GM23338 (cell line): ENCODE results near the gene ZNF74. TPM values are rescaled to one million over a fixed set of nuclear protein-coding genes. Genes with fewer than 3 reads are reported as not detected.
"Not testable (repeated sequence)": the region's sequence is repeated elsewhere in the genome, so short reads cannot be mapped to it uniquely, and the experiment has no call there.

Source experiments
- ATAC-seq: fragments of 200-7000 bp; cut with Tn5 transposase; 3 replicates; pipeline ENCODE4 v1.9.1; 2020
- DNase-seq: peaks from one replicate; pipeline ENCODE4 v3.0.0-alpha.2; 2015; ENCODE audit warnings: low spot score
- H2AFZ ChIP-seq: fragments of 200-600 bp; sonication (generic); 2 replicates; pipeline ENCODE4 v1.8.0; 2016; ENCODE audit warnings: antibody characterized with exemption, mild to moderate bottlenecking, moderate library complexity
- H3F3A ChIP-seq: fragments of 200-600 bp; sonication (generic); replicated peaks from 2 replicates; pipeline ENCODE4 v1.8.0; 2017; ENCODE audit warnings: antibody characterized with exemption, mixed run types, low read depth
- H3K27ac ChIP-seq: fragments of 200-600 bp; sonication (generic); 2 replicates; pipeline ENCODE4 v1.6.1; 2016; ENCODE audit warnings: low read depth
- H3K27me3 ChIP-seq: fragments of 200-600 bp; sonication (generic); 2 replicates; pipeline ENCODE4 v1.8.0; 2016; ENCODE audit warnings: mild to moderate bottlenecking, mixed run types, moderate library complexity; ENCODE audit not compliant: insufficient read depth
- H3K36me3 ChIP-seq: fragments of 200-600 bp; sonication (generic); 2 replicates; pipeline ENCODE4 v1.8.0; 2016; ENCODE audit warnings: mild to moderate bottlenecking; ENCODE audit not compliant: insufficient read depth
- H3K4me1 ChIP-seq: fragments of 200-600 bp; sonication (generic); 2 replicates; pipeline ENCODE4 v1.8.0; 2016; ENCODE audit warnings: mild to moderate bottlenecking, moderate library complexity; ENCODE audit not compliant: insufficient read depth
- H3K4me2 ChIP-seq: fragments of 200-600 bp; sonication (generic); 2 replicates; pipeline ENCODE4 v1.7.1; 2017; ENCODE audit warnings: mixed run types
- H3K4me3 ChIP-seq: fragments of 200-600 bp; sonication (generic); 2 replicates; pipeline ENCODE4 v1.6.1; 2016; ENCODE audit warnings: mixed run types
- H3K79me2 ChIP-seq: fragments of 200-600 bp; sonication (generic); replicated peaks from 2 replicates; pipeline ENCODE4 v1.8.0; 2017; ENCODE audit warnings: mild to moderate bottlenecking; ENCODE audit not compliant: insufficient read depth
- H3K9me2 ChIP-seq: fragments of 200-600 bp; sonication (generic); 2 replicates; pipeline ENCODE4 v1.8.0; 2017; ENCODE audit not compliant: insufficient read depth
- H4K20me1 ChIP-seq: fragments of 200-600 bp; sonication (generic); replicated peaks from 2 replicates; pipeline ENCODE4 v1.8.0; 2017; ENCODE audit warnings: mild to moderate bottlenecking; ENCODE audit not compliant: insufficient read depth
- H3K27ac Mint-ChIP-seq: 2 replicates; pipeline ENCODE4 v1.8.0; 2020; ENCODE audit warnings: inconsistent platforms, mild to moderate bottlenecking, moderate library complexity, mixed read lengths
- H3K27me3 Mint-ChIP-seq: 3 replicates; pipeline ENCODE4 v1.8.0; 2022; ENCODE audit warnings: low read depth, mild to moderate bottlenecking, moderate library complexity, mixed read lengths, inconsistent platforms; ENCODE audit not compliant: insufficient read depth, poor library complexity
- H3K36me3 Mint-ChIP-seq: 3 replicates; pipeline ENCODE4 v1.8.0; 2021; ENCODE audit warnings: low read depth, mild to moderate bottlenecking, inconsistent platforms, moderate library complexity, mixed read lengths
- H3K4me1 Mint-ChIP-seq: 3 replicates; pipeline ENCODE4 v1.8.0; 2020; ENCODE audit warnings: mild to moderate bottlenecking, inconsistent platforms, mixed read lengths
- H3K4me3 Mint-ChIP-seq: 3 replicates; pipeline ENCODE4 v1.8.0; 2021; ENCODE audit warnings: moderate library complexity, mild to moderate bottlenecking, inconsistent platforms, mixed read lengths
- H3K9me3 Mint-ChIP-seq: 3 replicates; pipeline ENCODE4 v1.8.0; 2020; ENCODE audit warnings: moderate library complexity, mild to moderate bottlenecking, inconsistent platforms, mixed read lengths
- JUNB ChIP-seq: IDR thresholded peaks from one replicate; pipeline ENCODE4 v1.6.1; 2016; ENCODE audit warnings: antibody characterized with exemption; ENCODE audit not compliant: unreplicated experiment
- NANOG ChIP-seq: IDR thresholded peaks from 2 replicates; pipeline ENCODE4 v1.6.1; 2016; ENCODE audit warnings: antibody characterized with exemption, borderline replicate concordance
- ZNF331 ChIP-seq: fragments of 250-450 bp; sonication (Bioruptor Pico); IDR thresholded peaks from 2 replicates; pipeline ENCODE4 v1.5.0; 2020; ENCODE audit warnings: low read depth, mild to moderate bottlenecking, moderate library complexity
- polyA plus RNA-seq: library from polyadenylated mRNA; unstranded; fragments of >200 nt; fragmentation: Nextera tagmentation; extraction: Ambion mirVana; gene quantifications from 2 replicates; pipeline ENCODE4 v1.2.1, GENCODE V29; 2016
- total RNA-seq: library from RNA; depleted of rRNA; stranded (reverse); fragments of >200 nt; shearing (Covaris generic); gene quantifications from 2 replicates; pipeline ENCODE4 v1.2.3, GENCODE V29; 2014
- TF ChIP-seq, protein P1 (sequence below), 2 experiments: fragments of 200-600 bp in 1 of 2; sonication (generic) in 1 of 2; conservative IDR thresholded peaks; 2 replicates each; pipeline versions ENCODE4 v1.5.1 to v1.6.1; 2016 to 2017; ENCODE audit warnings: antibody characterized with exemption in 2 of 2, low read depth in 2 of 2, mild to moderate bottlenecking in 2 of 2, moderate library complexity in 1 of 2
- TF ChIP-seq, protein P2 (sequence below): IDR thresholded peaks from 2 replicates; pipeline ENCODE4 v1.6.1; 2016; ENCODE audit warnings: antibody characterized with exemption

The ZNF74 gene
- total and polyA plus RNA-seq, 2 experiments from 2014 or later, result 16.1 to 94.0 TPM

DNA sequence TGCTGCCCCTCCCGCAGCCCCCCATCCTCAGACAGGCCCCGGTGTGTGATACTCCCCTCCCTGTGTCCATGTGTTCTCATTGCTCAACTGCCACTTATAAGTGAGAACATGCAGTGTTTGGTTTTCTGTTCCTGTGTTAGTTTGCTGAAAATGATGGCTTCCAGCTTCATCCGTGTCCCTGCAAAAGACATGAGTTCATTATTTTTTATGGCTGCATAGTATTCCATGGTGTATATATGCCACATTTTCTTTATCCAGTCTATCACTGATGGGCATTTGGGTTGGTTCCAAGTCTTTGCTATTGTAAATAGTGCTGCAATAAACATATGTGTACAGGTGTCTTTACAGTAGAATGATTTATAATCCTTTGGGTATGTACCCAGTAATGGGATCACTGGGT is 21.3 kb downstream of the ZNF74 start:
- H3K4me1 Mint-ChIP-seq, H2AFZ ChIP-seq, H3K4me3 Mint-ChIP-seq, H3F3A ChIP-seq, H3K36me3 ChIP-seq, H3K79me2 ChIP-seq, H3K9me3 Mint-ChIP-seq, H3K36me3 Mint-ChIP-seq, H3K27me3 Mint-ChIP-seq, H3K27ac Mint-ChIP-seq, ATAC-seq, H3K4me1 ChIP-seq, H3K27ac ChIP-seq, H4K20me1 ChIP-seq, DNase-seq, H3K27me3 ChIP-seq, H3K9me2 ChIP-seq, H3K4me2 ChIP-seq, H3K4me3 ChIP-seq: not testable (repeated sequence)

DNA sequence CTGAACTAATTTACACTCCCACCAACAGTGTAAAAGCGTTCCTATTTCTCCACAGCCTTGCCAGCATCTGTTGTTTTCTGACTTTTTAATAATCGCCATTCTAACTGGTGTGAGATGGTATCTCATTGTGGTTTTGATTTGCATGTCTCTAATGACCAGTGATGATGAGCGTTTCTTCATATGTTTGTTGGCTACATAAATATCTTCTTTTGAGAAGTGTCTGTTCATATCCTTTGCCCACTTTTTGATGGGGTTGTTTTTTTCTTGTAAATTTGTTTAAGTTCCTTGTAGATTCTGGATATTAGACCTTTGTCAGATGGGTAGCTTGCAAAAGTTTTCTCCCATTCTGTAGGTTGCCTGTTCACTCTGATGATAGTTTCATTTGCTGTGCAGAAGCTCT is 21.7 kb downstream of the ZNF74 start:
- not testable (repeated sequence) for H4K20me1 ChIP-seq, DNase-seq, H3K4me2 ChIP-seq, H3K27me3 ChIP-seq, H3K4me1 Mint-ChIP-seq, H3K4me1 ChIP-seq, H3K27ac Mint-ChIP-seq, H3K27me3 Mint-ChIP-seq, H3K79me2 ChIP-seq, H3K36me3 ChIP-seq, H3K4me3 ChIP-seq, H3K27ac ChIP-seq, H3K36me3 Mint-ChIP-seq, ATAC-seq, H3K9me3 Mint-ChIP-seq, H3K9me2 ChIP-seq, H3F3A ChIP-seq, H2AFZ ChIP-seq, H3K4me3 Mint-ChIP-seq

DNA sequence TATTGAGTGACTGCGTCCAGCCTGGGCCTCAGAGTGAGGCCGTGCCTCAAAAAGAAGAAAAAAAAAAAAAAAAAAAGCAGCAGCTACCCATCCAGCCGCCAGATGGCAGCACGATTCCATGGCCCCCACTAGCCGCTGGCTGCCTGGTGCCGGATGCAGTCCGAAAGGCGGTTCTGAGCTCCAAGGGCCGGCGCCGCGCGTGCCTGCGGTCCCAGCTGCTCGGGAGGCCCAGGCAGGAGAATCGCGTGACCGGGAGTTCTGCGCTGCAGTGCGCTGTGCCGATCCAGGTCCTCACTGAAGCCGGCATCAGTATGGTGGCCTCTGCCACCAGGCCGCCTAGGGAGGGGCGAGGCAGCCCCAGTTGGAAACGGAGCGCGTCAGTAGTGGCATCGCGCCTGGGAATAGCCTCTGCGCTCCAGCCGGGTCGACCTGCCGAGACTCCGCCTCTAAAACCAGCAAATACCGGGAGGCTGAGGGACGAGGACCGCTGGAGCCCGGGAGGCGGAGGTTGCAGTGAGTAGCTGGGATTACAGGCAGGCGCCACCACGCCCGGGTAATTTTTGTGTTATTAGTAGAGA is 24.3 kb downstream of the ZNF74 start:
- Mint-ChIP-seq H3K36me3 (no peaks in the 10 kb centered on the region), H3K27ac (no peak overlapping the region), H3K27me3 (peaks cover 9% of the 10 kb centered on the region), H3K9me3 (no peaks in the 10 kb centered on the region), H3K4me1 (no peaks in the 10 kb centered on the region), H3K4me3 (peak overlapping the region; percentile 57)
- ATAC-seq (peak; percentile 90), DNase-seq (peak; percentile 90)
- Histone ChIP-seq H3K4me2 (peak overlapping the region; percentile 76), H3K36me3 (no peaks in the 10 kb centered on the region), H3F3A (no peaks in the 10 kb centered on the region), H3K27ac (no peak overlapping the region), H3K79me2 (no peaks in the 10 kb centered on the region), H3K4me3 (peak overlapping the region; percentile 46; the same call in 1 of the 2 replicates), H3K27me3 (no peaks in the 10 kb centered on the region), H4K20me1 (no peaks in the 10 kb centered on the region), H3K9me2 (no peaks in the 10 kb centered on the region), H2AFZ (peak overlapping the region; percentile 97), H3K4me1 (no peaks in the 10 kb centered on the region)
- TF ChIP-seq ZNF331 (CRISPR knock-in tag) (no peak), NANOG (no peak), JUNB (no peak)
- TF ChIP-seq, protein P1, sequence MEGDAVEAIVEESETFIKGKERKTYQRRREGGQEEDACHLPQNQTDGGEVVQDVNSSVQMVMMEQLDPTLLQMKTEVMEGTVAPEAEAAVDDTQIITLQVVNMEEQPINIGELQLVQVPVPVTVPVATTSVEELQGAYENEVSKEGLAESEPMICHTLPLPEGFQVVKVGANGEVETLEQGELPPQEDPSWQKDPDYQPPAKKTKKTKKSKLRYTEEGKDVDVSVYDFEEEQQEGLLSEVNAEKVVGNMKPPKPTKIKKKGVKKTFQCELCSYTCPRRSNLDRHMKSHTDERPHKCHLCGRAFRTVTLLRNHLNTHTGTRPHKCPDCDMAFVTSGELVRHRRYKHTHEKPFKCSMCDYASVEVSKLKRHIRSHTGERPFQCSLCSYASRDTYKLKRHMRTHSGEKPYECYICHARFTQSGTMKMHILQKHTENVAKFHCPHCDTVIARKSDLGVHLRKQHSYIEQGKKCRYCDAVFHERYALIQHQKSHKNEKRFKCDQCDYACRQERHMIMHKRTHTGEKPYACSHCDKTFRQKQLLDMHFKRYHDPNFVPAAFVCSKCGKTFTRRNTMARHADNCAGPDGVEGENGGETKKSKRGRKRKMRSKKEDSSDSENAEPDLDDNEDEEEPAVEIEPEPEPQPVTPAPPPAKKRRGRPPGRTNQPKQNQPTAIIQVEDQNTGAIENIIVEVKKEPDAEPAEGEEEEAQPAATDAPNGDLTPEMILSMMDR (conservative IDR thresholded peaks at IDR 0.05; ENCODE audit: low read depth in 2 of 2), result peak; percentile 76 to 87
- TF ChIP-seq, protein P2, sequence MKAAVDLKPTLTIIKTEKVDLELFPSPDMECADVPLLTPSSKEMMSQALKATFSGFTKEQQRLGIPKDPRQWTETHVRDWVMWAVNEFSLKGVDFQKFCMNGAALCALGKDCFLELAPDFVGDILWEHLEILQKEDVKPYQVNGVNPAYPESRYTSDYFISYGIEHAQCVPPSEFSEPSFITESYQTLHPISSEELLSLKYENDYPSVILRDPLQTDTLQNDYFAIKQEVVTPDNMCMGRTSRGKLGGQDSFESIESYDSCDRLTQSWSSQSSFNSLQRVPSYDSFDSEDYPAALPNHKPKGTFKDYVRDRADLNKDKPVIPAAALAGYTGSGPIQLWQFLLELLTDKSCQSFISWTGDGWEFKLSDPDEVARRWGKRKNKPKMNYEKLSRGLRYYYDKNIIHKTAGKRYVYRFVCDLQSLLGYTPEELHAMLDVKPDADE, result no peak
